Keratinocyte (primary cell): ENCODE data around the gene GSDMA. TPM values are rescaled to one million over a fixed set of nuclear protein-coding genes. Genes with fewer than 3 reads are reported as not detected.

Source experiments
- DNase-seq: peaks from one replicate; pipeline ENCODE4 v3.0.0-alpha.2; 2011; ENCODE audit warnings: low read depth, missing footprints, low spot score
- FAIRE-seq: peaks from 2 replicates; lab custom pipeline; 2011; peaks lifted over from hg19 to GRCh38; lab: Jason Lieb, UNC
- H2AFZ ChIP-seq: 2 replicates; pipeline ENCODE4 v1.6.0; 2012; ENCODE audit warnings: low read length, control low read depth, inconsistent platforms; ENCODE audit not compliant: control insufficient read depth
- H3K27ac ChIP-seq: 2 replicates; pipeline ENCODE4 v1.5.1; 2011; ENCODE audit warnings: low read length; ENCODE audit not compliant: control insufficient read depth, insufficient read depth
- H3K27me3 ChIP-seq: 3 replicates; pipeline ENCODE4 v1.6.0; 2011; ENCODE audit warnings: low read length; ENCODE audit not compliant: control insufficient read depth, insufficient read depth; ENCODE audit errors: extremely low read depth
- H3K36me3 ChIP-seq, 2 experiments: 2 replicates in 1 of 2; 3 replicates in 1 of 2; pipeline ENCODE4 v1.5.1; 2011; ENCODE audit warnings: low read length in 2 of 2, mild to moderate bottlenecking in 1 of 2; ENCODE audit not compliant: control insufficient read depth in 2 of 2, insufficient read depth in 2 of 2; ENCODE audit errors: extremely low read depth in 1 of 2
- H3K4me1 ChIP-seq: 3 replicates; pipeline ENCODE4 v1.5.1; 2011; ENCODE audit warnings: low read length; ENCODE audit not compliant: control insufficient read depth, insufficient read depth; ENCODE audit errors: extremely low read depth
- H3K4me2 ChIP-seq: 3 replicates; pipeline ENCODE4 v1.6.0; 2011; ENCODE audit warnings: low read depth, low read length; ENCODE audit not compliant: control insufficient read depth, insufficient read depth; ENCODE audit errors: extremely low read depth
- H3K4me3 ChIP-seq, 3 experiments: fragments of 200-600 bp in 1 of 3; sonication (generic) in 1 of 3; 2 replicates in 2 of 3; 3 replicates in 1 of 3; pipeline ENCODE4 v1.5.1; 2011 to 2016; ENCODE audit warnings: low read length in 3 of 3, mild to moderate bottlenecking in 3 of 3, control low read depth in 2 of 3, inconsistent platforms in 1 of 3, low read depth in 1 of 3, mixed read lengths in 1 of 3, mixed run types in 1 of 3, moderate library complexity in 1 of 3; ENCODE audit not compliant: control insufficient read depth in 2 of 3, insufficient read depth in 2 of 3; ENCODE audit errors: extremely low read depth in 1 of 3
- H3K79me2 ChIP-seq: 2 replicates; pipeline ENCODE4 v1.6.0; 2012; ENCODE audit warnings: low read length; ENCODE audit not compliant: control insufficient read depth, insufficient read depth
- H3K9ac ChIP-seq: 3 replicates; pipeline ENCODE4 v1.6.0; 2011; ENCODE audit warnings: low read length; ENCODE audit not compliant: control insufficient read depth, insufficient read depth; ENCODE audit errors: extremely low read depth
- H3K9me1 ChIP-seq: 3 replicates; pipeline ENCODE4 v1.6.0; 2011; ENCODE audit warnings: low read length; ENCODE audit not compliant: control insufficient read depth, insufficient read depth; ENCODE audit errors: extremely low read depth
- H3K9me3 ChIP-seq: 2 replicates; pipeline ENCODE4 v1.5.1; 2012; ENCODE audit warnings: low read depth, low read length; ENCODE audit not compliant: control insufficient read depth
- H4K20me1 ChIP-seq: 3 replicates; pipeline ENCODE4 v1.6.0; 2011; ENCODE audit warnings: low read length; ENCODE audit not compliant: control insufficient read depth, insufficient read depth; ENCODE audit errors: extremely low read depth
- CTCF ChIP-seq, 3 experiments: IDR thresholded peaks in 1 of 3; conservative IDR thresholded peaks in 1 of 3; optimal IDR thresholded peaks in 1 of 3; 2 replicates in 2 of 3; 3 replicates in 1 of 3; pipeline versions ENCODE3 to v1.5.1; 2011; ENCODE audit warnings: low read length in 3 of 3, mild to moderate bottlenecking in 3 of 3, moderate library complexity in 2 of 3, control low read depth in 1 of 3, inconsistent platforms in 1 of 3; ENCODE audit not compliant: insufficient read depth in 2 of 3; ENCODE audit errors: extremely low read depth in 1 of 3
- EZH2 ChIP-seq: IDR thresholded peaks from one replicate; pipeline ENCODE4 v1.6.1; 2012; ENCODE audit warnings: inconsistent platforms, mild to moderate bottlenecking, low read length, moderate library complexity
- dilution Hi-C: fragments of 300-500 bp; cut with MboI; formaldehyde crosslinking; loops from one replicate; pipeline ENCODE4 v1.7.0; 2020; ENCODE audit warnings: low sequenced_read_pairs; ENCODE audit not compliant: extremely low pct_ligation_motif_present
- polyA plus RNA-seq, 5 experiments: library from polyadenylated mRNA; depleted of rRNA in 3 of 5; stranded (reverse) in 3 of 5; stranded (forward) in 1 of 5; unstranded in 1 of 5; fragments of >200 nt; gene quantifications; 1 replicate in 1 of 5; 2 replicates in 3 of 5; 3 replicates in 1 of 5; pipeline versions ENCODE4 v1.2.1 to v1.2.3, GENCODE V29; 2011 to 2012; ENCODE audit warnings: missing spikeins in 2 of 5, low read depth in 1 of 5, low replicate concordance in 1 of 5

GSDMA gene
- polyA plus RNA-seq, 1 donor (not counting 4 experiments of a cell fraction or from before 2014, with no cell fraction given), result 5.0 TPM

DNA sequence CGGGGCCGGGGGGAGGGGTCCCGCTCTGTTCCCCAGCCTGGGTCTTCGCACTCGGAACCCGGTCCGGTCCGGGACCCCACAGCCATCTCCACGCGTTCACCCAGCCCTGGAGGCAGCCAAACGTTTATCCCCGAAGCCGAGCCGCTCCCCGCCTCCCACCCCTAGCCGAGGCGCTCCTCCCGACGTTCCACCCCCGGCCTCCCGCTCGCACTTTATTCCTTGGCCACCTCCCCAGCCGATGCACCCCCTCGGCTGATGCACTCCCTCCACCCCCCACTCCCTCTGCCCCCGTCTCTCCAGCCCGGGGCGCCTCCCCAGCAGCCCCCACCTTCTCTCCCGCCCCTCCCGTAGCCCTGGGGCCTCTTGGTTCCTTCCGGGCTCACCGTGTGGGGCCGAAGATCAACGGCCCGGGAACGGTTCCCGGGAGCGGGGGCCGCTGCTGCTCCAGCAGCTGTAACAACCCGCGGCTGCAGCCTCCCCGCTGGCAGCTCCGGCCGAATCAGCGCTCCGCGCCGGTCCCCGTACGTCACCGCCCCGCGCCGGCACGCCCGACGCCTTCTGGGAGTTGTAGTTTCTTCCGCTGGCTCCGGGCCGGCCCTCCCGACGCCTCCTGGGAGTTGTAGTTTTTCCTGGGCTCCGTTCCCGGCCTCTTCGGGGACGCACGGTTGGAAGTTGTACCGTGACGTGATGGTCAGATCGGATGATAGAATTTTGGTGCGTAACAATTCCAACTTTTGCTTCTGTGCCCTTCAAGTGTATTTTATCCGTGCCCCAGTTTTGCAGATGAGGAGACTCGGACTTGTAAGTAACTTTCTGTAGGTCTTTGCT is 35.5 kb upstream of the GSDMA start, which contains the start of the genes LRRC3C and ORMDL3:
Gene LRRC3C, plus strand, starts transcription at position 632 of the 828 bp plus-strand sequence. CDS start 13,792 bp downstream, outside the sequence.
Gene ORMDL3, minus strand, starts transcription at position 501 of the 828 bp plus-strand sequence. CDS start 3,398 bp downstream, outside the sequence.
- Histone ChIP-seq H3K27me3 (no peaks in the 10 kb centered on the region), H3K4me3 (peak within 1 kb of the TSS; percentile 74 to 78 (median 74)), H3K27ac (peak within 1 kb of the TSS; percentile 63), H3K9me1 (peaks cover 6% of the 10 kb centered on the region), H3K36me3 (peaks cover 9 to 12% of the 10 kb centered on the region in 2 experiments), H3K4me1 (peaks cover 40% of the 10 kb centered on the region), H3K9ac (peak within 1 kb of the TSS; percentile 78), H3K4me2 (peak within 1 kb of the TSS; percentile 67), H3K9me3 (no peaks in the 10 kb centered on the region), H2AFZ (peak within 1 kb of the TSS; percentile 76), H4K20me1 (peaks cover 4% of the 10 kb centered on the region), H3K79me2 (peaks cover 23% of the 10 kb centered on the region)
- TF ChIP-seq EZH2 (no peak), CTCF (optimal IDR thresholded peaks at IDR 0.05 in 1 of 3, IDR thresholded peaks at IDR 0.05 in 1 of 3, conservative IDR thresholded peaks at IDR 0.05 in 1 of 3; ENCODE audit: extremely low read depth in 1 of 3, insufficient read depth in 2 of 3, low read length in 3 of 3) (no peak)
- dilution Hi-C loops, result no loop called here
- DNase-seq, result no peak
- peak; percentile 67 for FAIRE-seq

- no peak for FAIRE-seq
- Histone ChIP-seq H3K27me3 (no peaks in the 10 kb centered on the region), H3K27ac (peak overlapping the region; percentile 47), H3K9ac (peak overlapping the region; percentile 78), H3K36me3 (peaks cover under 1 to 5% of the 10 kb centered on the region in 2 experiments), H3K4me3 (peak overlapping the region; percentile 28 to 74 (median 74)), H3K4me2 (peak overlapping the region; percentile 63), H2AFZ (peak overlapping the region; percentile 76), H3K9me1 (peaks cover 6% of the 10 kb centered on the region), H4K20me1 (peaks cover 4% of the 10 kb centered on the region), H3K79me2 (peaks cover 23% of the 10 kb centered on the region), H3K9me3 (no peaks in the 10 kb centered on the region), H3K4me1 (peaks cover 40% of the 10 kb centered on the region)
- TF ChIP-seq CTCF (optimal IDR thresholded peaks at IDR 0.05 in 1 of 3, IDR thresholded peaks at IDR 0.05 in 1 of 3, conservative IDR thresholded peaks at IDR 0.05 in 1 of 3; ENCODE audit: extremely low read depth in 1 of 3, insufficient read depth in 2 of 3, low read length in 3 of 3) (no peak), EZH2 (no peak)
- no peak for DNase-seq
- dilution Hi-C loops, result no loop called here
Observed at GRCh38 chr17:39927929-39928857, 34.6 kb upstream of the GSDMA start.
